Transverse colon (tissue), 4 donors: ENCODE measurements around the gene FAM170B. TPM values are rescaled to one million over a fixed set of nuclear protein-coding genes. Genes with fewer than 3 reads are reported as not detected.

Experiments used
- DNase-seq: peaks from one replicate; pipeline ENCODE4 v3.0.0-alpha.2; 2019
- H3K27ac ChIP-seq, 4 donors: fragments of 200-600 bp; sonication (generic); 2 replicates each; pipeline ENCODE4 v1.5.1; 2016 to 2018; ENCODE audit warnings: inconsistent platforms in 4 of 4
- H3K27me3 ChIP-seq: fragments of 200-600 bp; sonication (generic); 2 replicates; pipeline ENCODE4 v1.5.1; 2017; ENCODE audit warnings: inconsistent platforms
- H3K36me3 ChIP-seq, 4 donors: fragments of 200-600 bp; sonication (generic); 2 replicates each; pipeline ENCODE4 v1.5.1; 2017 to 2019; ENCODE audit warnings: inconsistent platforms in 4 of 4
- H3K4me1 ChIP-seq, 4 donors: fragments of 200-600 bp; sonication (generic); 2 replicates each; pipeline ENCODE4 v1.5.1; 2017 to 2020; ENCODE audit warnings: inconsistent platforms in 4 of 4
- H3K4me3 ChIP-seq, 4 donors: fragments of 200-600 bp; sonication (generic); 1 replicate in 1 of 4; 2 replicates in 3 of 4; pipeline versions ENCODE4 v1.5.1 to v1.6.1; 2017 to 2019; ENCODE audit warnings: inconsistent platforms in 4 of 4
- H3K9me3 ChIP-seq, 2 donors: fragments of 200-600 bp; sonication (generic); 2 replicates each; pipeline ENCODE4 v1.5.1; 2017 to 2019; ENCODE audit warnings: inconsistent platforms in 2 of 2
- CTCF ChIP-seq, 5 experiments: fragments of 200-600 bp in 3 of 5; fragments of 450-650 bp in 2 of 5; sonication (generic) in 3 of 5; IDR thresholded peaks; 1 replicate in 2 of 5; 2 replicates in 3 of 5; pipeline ENCODE4 v1.5.1; 2016 to 2017; ENCODE audit warnings: antibody characterized with exemption in 5 of 5, inconsistent platforms in 3 of 5, mild to moderate bottlenecking in 2 of 5, moderate library complexity in 1 of 5
- EP300 ChIP-seq: sonication (generic); formaldehyde crosslinking; IDR thresholded peaks from one replicate; pipeline ENCODE4 v1.6.1; 2017; ENCODE audit warnings: antibody characterized with exemption, low read depth
- POLR2A ChIP-seq: fragments of 450-650 bp; IDR thresholded peaks from one replicate; pipeline ENCODE4 v1.6.1; 2016; ENCODE audit warnings: antibody characterized with exemption, mild to moderate bottlenecking, moderate library complexity
- POLR2AphosphoS5 ChIP-seq, 3 donors: sonication (generic); formaldehyde crosslinking; IDR thresholded peaks; one replicate each; pipeline ENCODE4 v1.6.1; 2016; ENCODE audit warnings: antibody characterized with exemption in 3 of 3
- whole genome bisulfite sequencing, 2 donors: methylation state at CpG; one replicate each; pipeline ENCODE4 v1.1.5; 2018; ENCODE audit warnings: low coverage in 1 of 2; 5-methylcytosine and 5-hydroxymethylcytosine counted together
- in situ Hi-C, 4 donors: fragments of 200-750 bp; cut with MboI; loops; one replicate each; pipeline versions ENCODE4 v1.15.0 to v1.15.1; 2017; ENCODE audit warnings: low sequenced_read_pairs in 3 of 4, low pct_ligation_motif_present in 1 of 4, low pct_unique_long_range_greater_than_20kb in 1 of 4
- intact Hi-C: fragments of 100-400 bp; cut with DNase I; formaldehyde crosslinking; loops from one replicate; pipeline ENCODE4 v1.15.1; 2023; ENCODE audit warnings: low total_unique reads
- total RNA-seq, 4 donors: library from RNA; depleted of rRNA; stranded (reverse); fragments of >200 nt; gene quantifications; one replicate each; pipeline ENCODE4 v1.1.0, GENCODE V29; 2016

The FAM170B gene
- total RNA-seq, 4 donors from 2014 or later, result not detected

DNA sequence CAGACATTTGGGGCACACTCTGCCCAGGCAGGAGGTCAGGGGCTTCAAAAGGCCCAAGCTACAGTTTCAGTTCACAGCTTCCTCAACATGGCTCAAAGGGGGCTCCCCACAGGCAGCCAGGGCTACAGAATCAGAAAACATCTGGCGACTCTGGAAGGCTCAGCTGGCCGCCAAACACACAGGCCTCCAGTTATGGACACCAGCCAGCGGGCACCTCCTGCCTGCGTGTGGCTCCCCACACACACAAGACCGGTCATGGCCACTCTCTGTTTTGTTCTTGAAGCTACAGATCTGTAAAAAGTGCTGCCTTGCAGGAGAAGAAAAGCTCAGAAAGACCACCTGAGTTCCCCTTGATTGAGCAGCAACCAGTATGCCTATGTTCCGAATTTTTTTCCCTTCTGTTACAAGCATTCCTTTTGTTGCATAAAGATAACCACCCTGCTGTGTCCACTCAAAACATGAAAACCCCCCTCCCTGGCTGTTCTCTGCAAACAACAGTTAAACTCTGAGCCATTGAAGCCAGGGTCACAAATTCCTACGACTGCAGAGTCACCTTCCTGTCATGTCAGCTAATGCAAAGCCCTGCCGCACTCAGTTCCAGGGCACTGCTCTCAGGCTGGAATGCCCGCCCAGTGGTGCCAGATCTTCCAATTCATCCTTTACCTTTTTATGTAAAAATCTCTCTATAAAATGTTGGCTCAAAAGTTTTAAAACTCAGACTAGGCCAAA is 52.1 kb downstream of the FAM170B start:
- 61% methylated on average over 9 of the region's 9 CpGs; no CpG with 5 or more reads in 1 of the 2 donors for WGBS, 2 donors
- DNase-seq, result no peak
- TF ChIP-seq POLR2A (no peak), CTCF (IDR thresholded peaks at IDR 0.05) (no peak), POLR2AphosphoS5 (IDR thresholded peaks at IDR 0.05) (no peak), EP300 (no peak)
- Histone ChIP-seq H3K4me1 (peaks cover 0 to 30% (median 4%) of the 10 kb centered on the region in 4 donors), H3K36me3 (no peaks in the 10 kb centered on the region), H3K27ac (peak overlapping the region in 1 of 4 donors; percentile 39), H3K27me3 (no peaks in the 10 kb centered on the region), H3K9me3 (no peaks in the 10 kb centered on the region), H3K4me3 (no peak overlapping the region)
- in situ Hi-C loops (no loop called here), intact Hi-C loops (no loop called here)

Other genes starting within 250 kb of the FAM170B start
- gene LRRC18, start 194.2 kb downstream of the FAM170B start, total RNA-seq, result not detected
- gene VSTM4, start 18.5 kb downstream of the FAM170B start, total RNA-seq, result 1 to 10 TPM; 2.2 to 6.0 (median 3.9) TPM
- 10 to 100 TPM in 2 of 4 donors, 1 to 10 TPM in 1, under 1 TPM in 1; 0.80 to 18.4 (median 7.4) TPM for gene TMEM273, start 54.4 kb upstream of the FAM170B start, total RNA-seq
- gene C10orf71, start 165.1 kb upstream of the FAM170B start, total RNA-seq, result under 1 TPM in 1 of 4 donors, not detected in 3; under 0.01 TPM